Measurements from ENCODE around the gene PPP1CC.

- TF ChIP-seq CTCF (IDR thresholded peaks at IDR 0.05; ENCODE audit: poor library complexity, severe bottlenecking), result peak; percentile 42
- no peak for TF ChIP-seq POLR2AphosphoS5 (IDR thresholded peaks at IDR 0.05)
- no peak for TF ChIP-seq EP300 (conservative IDR thresholded peaks at IDR 0.05; ENCODE audit: poor library complexity, severe bottlenecking)
These were observed 44.4 kb downstream of the PPP1CC start for GRCh38 chr12:110698171-110698902.

All from neural cell (in vitro differentiated cells).